SU-DHL-6 (cell line): ENCODE data around the gene SLC18A2.

Source experiments
- EZH2phosphoT487 ChIP-seq: fragments of 200-600 bp; sonication (generic), shearing (Covaris generic); conservative IDR thresholded peaks from 2 replicates; pipeline ENCODE4 v1.6.1; 2018; ENCODE audit warnings: mild to moderate bottlenecking, antibody characterized with exemption, low read length, moderate library complexity, mixed read lengths
- TF ChIP-seq, protein P1 (sequence below): fragments of 200-600 bp; sonication (generic); IDR thresholded peaks from one replicate; pipeline ENCODE4 v1.5.1; 2017; ENCODE audit warnings: antibody characterized with exemption, mild to moderate bottlenecking, low read length, moderate library complexity; ENCODE audit not compliant: insufficient read depth, poor library complexity, severe bottlenecking

DNA sequence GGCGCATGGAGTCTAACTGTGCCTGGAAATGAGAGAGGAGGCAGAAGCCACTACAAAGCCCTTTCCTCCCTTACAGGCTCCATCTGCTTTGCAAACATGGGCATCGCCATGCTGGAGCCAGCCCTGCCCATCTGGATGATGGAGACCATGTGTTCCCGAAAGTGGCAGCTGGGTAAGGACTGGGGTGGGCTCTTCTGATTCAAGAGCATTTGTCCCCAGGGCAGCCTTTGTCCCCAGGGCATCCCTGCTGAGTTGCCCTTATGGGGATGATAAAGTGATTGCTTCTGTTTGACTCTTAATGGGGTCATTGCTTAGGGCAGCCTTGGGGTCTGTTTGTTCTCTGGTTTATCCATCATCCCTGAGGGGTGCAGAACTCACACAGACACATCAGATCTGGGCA is 16.8 kb downstream of the SLC18A2 start:
- TF ChIP-seq, protein P1, sequence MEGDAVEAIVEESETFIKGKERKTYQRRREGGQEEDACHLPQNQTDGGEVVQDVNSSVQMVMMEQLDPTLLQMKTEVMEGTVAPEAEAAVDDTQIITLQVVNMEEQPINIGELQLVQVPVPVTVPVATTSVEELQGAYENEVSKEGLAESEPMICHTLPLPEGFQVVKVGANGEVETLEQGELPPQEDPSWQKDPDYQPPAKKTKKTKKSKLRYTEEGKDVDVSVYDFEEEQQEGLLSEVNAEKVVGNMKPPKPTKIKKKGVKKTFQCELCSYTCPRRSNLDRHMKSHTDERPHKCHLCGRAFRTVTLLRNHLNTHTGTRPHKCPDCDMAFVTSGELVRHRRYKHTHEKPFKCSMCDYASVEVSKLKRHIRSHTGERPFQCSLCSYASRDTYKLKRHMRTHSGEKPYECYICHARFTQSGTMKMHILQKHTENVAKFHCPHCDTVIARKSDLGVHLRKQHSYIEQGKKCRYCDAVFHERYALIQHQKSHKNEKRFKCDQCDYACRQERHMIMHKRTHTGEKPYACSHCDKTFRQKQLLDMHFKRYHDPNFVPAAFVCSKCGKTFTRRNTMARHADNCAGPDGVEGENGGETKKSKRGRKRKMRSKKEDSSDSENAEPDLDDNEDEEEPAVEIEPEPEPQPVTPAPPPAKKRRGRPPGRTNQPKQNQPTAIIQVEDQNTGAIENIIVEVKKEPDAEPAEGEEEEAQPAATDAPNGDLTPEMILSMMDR, result no peak
- no peak for TF ChIP-seq EZH2phosphoT487
